CD4-positive, alpha-beta T cell treated with Interleukin-15 for 4 hours (primary cell): Measurements from ENCODE around the gene PSTK.

ENCODE experiments used
- DNase-seq: peaks from one replicate; pipeline ENCODE4 v3.0.0-alpha.2; 2020; ENCODE audit warnings: low spot score

Gene PSTK

DNA sequence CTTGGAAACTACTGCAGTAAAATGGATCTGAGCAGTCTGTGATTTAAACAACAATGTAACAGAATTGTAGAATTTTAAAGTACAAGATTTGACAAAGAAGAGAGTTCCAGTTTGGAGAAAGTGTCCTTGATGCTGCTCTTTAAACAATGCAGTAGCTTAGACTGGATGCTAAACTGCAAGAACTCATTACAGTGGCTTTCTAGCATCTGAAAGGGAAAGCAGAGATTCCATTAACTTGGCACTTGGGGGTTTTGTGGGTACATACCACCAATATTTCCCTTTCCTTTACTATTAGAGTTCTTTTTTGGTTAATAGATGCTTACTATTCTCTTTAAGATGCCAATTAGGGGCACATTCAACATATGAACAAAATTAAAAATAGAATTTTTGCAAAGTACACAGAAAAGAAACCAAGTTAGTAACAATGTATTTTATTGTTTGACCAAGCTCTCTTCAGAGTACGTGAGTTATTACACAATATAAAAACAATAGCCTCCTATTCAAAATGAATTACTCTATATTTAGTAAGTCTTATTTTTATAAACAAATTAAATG is 11.9 kb downstream of the PSTK start:
- DNase-seq: no peak

DNA sequence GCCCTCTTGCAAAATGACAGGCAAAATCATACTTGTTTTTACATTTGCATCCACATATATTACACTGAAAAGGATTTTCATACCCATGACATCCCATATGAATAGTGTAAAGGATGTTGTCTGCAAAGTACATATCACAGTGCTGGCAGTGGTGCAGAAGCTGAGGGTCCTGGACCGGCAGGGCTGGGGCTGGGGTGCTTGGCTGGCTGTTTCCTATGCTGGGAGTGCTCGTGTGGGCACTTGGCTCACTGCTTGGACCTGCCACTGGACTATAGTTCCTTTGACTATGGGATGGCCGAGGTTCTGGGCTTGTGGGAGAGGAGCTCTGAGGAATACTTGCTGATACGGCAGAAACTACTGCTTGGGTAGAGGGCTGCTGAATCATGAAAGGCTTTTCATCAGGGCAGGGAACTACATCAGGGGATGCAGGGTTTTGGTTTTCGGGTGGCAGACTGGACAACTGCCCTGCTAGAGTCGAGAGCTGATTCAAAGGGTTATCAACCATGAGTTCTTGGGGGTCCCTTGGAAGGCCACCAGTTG is 13.7 kb downstream of the PSTK start:
- DNase-seq: no peak

DNA sequence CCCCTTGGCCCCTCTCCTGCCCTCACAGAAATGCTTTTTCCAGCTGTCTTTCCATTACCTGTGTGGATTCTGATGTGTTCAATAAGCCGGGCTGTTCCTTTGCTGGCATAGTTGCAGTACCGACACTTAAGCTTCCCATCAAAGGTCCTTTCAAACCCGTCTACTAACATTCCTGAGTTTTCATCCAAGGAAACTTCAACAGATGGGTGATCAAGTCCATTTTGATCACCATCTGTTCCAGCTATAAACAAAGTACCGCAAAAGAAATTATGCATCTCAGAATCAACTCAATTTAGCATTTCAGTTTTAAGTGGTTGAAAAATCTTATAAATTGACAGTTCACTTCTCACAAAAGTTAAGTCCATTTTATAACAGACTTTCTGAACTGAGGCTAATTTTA is 15.7 kb downstream of the PSTK start:
- no peak for DNase-seq

DNA sequence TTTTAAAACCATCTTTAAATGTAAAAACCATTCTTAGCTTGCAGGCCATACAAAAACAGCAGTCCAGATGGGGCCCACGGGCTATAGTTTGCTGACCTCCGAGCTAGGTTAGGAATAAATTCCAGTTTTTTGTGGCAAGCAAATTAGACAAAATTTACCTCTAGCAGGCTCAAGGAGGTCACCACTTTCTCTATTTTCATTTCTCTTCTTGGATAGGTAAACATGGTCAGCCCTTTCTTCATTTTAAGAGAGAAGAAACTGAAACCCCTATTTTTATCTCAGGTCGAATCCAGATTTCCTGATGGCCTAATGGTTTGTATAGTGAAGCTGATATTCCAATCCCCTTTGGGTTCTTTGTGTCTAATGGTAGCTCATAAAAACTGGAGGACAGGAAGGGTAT is 17.7 kb downstream of the PSTK start:
- no peak for DNase-seq

DNA sequence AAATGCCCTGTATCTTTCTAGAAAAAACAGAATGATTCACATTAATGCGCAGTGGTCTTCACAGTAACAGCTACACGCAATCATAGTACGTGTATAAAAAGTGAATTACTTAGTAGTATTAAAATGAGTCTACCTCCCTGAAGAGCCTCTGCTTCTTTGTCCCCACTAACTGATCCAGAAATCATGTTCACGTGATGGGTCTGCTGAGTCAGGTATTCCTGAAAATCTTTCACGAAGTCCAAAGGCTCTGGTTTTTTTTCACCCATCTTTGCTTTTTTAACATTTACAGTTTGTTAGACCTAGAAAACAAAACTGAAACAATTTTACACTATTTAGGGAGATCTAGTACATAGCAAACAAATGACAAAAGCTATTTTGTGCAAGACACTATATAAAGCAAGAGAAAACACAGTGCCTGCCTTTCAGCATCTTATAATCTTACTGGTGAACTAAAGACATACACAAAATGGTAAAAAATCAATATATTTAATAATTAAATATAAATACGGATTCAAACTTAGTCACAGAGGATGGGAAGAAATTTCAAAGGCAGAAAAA is 18.2 kb downstream of the PSTK start:
- no peak for DNase-seq

DNA sequence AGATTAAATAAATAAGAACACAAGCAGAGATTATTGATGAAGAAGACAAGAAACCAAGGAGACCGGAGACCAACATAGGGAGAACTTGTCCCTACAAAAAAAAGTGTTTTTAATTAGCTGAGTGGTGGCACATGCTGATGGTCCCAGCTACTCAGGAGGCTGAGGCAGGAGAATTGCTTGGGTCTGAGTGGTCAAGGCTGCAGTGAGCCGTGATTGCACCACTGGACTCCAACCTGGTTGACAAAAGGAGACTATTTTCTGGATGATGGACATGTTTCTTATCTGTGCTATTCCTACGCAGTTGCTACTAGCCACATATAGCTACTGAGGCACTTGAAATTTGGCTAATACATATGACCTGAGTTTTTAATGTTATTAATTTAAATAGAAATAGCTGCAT is 18.7 kb downstream of the PSTK start:
- no peak for DNase-seq

- no peak for DNase-seq
Measured at GRCh38 chr10:122999347-122999746, 19.1 kb downstream of the PSTK start.

- no peak for DNase-seq
Measured at GRCh38 chr10:123000155-123000554, 20.0 kb downstream of the PSTK start.

DNA sequence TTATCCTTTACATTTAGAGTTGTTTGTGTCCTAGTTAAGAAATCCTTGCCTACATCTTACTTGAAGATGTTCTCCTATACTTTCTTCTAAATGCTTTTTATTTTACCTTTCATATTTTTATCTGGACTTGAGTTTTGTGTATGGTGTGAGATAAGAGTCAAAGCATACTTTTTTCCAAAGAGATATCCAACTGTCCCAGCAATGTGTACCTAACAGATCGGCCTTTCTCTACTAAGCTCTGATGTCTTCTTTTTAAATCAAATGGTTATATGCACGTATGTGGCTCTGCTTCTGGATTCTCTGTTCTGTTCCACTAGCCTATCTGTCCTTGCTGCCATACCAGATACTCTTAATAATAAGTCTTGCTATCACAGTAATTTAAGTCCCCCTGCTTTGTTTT is 21.2 kb downstream of the PSTK start:
- DNase-seq: no peak

GRCh38 chr10:123004298-123004697 is 24.1 kb downstream of the PSTK start:
- no peak for DNase-seq

DNA sequence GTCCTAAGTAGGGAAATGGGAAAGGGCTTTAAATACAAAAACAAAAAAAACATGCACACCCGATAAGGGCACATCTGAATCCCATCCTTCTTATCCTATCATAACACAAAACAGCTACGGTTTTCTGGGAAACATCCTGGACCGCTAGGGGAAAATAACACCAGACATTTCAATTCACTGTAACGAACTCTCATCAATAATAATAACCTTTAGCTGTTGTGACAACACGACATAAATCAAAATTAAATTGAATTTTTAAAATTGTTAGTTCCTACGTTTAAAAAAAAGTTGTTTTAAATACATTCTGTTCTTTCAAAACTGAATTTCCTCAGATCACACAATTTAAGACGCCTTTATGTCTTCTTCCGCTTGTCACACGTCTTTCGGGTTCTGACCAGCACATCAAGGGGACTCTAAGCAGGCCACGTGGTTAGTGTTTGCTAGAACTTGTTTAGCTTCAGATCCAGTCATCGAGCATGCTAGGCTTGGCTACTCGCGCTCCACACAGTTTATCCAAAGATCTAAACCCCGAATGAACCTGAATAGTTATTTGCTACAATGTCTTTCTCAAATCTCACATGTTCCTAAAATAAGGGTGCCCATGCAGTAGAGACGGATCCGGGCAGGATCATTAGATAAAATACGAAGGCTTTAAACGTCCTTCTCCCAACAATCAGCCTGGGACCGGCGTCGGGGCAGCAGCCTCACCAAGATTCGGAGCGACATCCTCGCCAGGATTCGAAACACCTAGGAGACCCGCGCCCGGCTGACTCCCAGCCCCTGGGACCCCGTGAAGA is 27.6 kb downstream of the PSTK start:
- peak; percentile 47 for DNase-seq

DNA sequence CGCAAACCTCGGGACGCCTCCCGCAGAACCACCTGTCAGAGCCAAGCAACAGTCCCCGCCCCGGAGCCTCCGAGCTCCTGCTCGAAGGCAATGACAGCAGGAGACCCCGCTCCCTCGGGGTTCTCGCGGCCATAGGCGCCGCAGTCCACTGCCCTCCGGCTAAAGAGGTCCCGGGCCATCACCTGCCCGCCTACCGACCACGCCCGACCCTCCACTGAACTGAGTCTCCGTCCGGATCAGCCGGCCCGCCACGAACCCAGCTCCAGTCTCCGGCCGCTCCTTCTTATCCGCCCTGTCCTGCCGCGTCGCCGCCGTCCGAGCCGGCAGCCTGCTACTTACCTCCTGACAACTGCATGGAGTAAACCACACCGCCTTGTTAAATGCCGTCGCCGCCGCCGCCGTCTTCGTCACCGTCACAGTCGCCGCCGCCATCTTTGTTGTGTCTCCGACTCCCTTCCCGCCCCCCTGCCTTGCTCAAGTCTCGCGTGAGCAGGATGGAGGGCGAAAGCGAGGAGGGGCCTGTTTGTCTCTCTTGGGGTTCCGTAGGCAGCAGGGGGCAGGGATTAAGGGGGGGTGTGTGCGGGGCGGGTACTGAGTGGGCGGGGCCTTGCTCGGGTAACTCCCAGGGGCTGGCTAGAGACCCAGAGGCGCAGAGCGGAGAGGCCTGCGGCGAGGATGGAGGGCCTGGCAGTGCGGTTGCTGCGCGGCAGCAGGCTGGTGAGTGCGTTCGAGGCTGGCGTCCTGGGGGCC is 28.3 kb downstream of the PSTK start, which contains the start of the genes ACADSB and IKZF5:
Gene ACADSB (plus strand): TSS at position 652 of the 750 bp plus-strand sequence. CDS start 24 bp downstream, at position 676.
Gene IKZF5 (minus strand): TSS at position 441 of the 750 bp plus-strand sequence. CDS start 10,170 bp downstream, outside the sequence.
- peak; percentile 97 for DNase-seq

DNA sequence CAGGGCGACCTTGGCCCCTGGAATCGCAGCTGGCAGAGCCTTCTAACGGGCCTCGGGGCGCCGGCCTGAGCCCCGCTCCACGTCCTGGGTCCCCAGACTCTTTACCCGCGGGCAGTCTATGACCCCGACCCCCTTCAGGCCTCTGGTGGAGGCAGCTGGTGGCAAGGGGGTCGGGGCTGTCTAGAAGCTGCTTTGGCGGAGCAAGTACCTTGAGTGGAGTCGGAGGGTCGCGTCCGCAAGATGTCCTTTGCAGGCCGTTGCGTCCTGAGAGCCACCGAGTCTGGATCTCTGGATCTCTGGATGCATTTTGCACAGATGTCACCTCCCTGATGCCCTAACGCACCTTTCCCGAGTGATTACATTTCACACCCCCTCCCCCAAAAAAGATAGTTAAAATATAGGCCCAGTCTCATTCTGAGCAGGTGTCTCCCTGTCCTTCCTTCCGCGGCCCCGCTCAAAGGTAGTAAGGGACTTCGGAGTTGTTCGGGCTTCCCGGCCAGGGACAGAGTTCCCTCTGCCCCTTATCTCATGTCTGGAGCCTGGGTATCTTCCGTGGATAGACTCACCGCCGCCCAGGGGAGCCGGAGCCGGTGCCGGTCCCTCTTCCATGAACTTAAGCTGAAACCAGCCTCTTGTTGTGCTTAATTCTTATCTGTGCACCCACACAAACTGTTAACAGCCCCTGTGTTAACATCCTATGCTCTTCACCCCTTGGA is 29.1 kb downstream of the PSTK start:
- no peak for DNase-seq

DNA sequence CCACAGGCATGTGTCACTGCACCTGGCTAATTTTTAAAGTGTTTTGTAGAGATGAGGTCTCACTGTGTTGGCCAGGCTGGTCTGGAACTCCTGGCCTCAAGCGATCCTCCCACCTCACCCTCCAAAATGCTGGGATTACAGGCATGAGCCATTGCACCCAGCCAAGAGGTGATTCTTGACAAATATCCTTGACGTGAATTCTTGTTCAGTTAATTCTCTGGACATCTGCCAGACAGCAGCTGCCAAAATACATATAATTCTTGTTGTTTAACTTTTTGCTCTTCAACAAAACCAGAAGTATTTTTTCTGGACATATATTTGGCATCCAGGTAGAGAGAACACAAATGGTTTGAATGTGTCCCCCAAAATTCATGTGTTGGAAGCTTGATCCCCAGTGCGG is 31.8 kb downstream of the PSTK start:
- no peak for DNase-seq

- no peak for DNase-seq
Measured at GRCh38 chr10:123013456-123014419, 33.5 kb downstream of the PSTK start.

DNA sequence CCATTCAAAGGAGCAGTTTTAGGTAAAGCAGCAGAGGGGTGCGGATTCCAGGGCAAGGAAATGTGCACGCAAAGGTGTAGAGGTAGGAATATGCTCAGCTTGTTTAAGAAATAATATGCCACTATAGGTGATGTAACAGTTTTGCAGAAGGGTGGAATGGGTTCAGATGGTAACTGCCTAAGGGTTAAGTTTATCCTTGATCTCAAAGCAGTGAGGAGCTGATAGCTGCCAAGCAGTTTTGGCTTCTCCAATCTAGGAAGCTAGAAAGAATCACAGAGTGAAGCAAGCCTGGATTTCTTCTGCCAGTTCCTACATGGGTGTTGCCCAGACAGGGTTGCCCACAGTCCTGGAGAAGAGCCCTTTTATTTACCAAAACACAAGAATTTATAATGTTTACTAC is 34.6 kb downstream of the PSTK start:
- no peak for DNase-seq

GRCh38 chr10:123016228-123016627 is 36.0 kb downstream of the PSTK start:
- DNase-seq: no peak

DNA sequence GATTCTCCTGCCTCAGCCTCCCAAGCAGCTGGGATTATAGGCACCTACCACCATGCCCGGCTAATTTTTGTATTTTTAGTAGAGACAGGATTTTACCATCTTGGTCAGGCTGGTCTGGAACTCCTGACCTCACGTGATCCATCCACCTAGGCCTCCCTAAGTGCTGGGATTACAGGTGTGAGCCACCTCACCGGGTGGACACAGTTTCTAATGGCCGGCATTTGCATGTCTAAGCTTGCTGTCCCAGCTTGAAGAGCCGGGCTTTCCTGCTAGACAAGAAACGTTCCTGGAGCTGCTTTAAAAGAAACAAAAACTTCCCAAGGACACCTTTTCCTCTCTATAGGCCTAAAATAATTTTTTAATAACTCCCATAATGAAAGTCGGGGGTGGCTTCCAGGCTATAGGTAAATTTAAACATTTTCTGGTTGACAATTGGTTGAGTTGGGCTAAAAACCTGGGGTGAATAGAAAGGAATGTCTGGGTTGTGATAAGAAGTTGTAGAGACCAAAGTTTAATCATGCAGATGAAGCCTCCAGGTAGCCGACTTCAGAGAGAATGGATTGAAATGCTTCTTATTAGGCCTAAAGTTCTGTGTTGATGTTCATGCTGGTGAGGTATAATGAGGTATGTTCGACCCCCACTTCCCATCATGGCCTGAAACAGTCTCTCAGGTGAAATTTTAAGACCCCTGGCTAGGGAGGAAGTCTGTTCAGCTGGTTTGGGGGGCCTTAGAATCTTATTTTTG is 37.4 kb downstream of the PSTK start:
- no peak for DNase-seq

GRCh38 chr10:123018531-123018930 is 38.3 kb downstream of the PSTK start:
- no peak for DNase-seq

GRCh38 chr10:123019264-123019663 is 39.1 kb downstream of the PSTK start:
- DNase-seq: no peak
